ENCODE data around the gene CMTM8. TPM values are rescaled to one million over a fixed set of nuclear protein-coding genes. Genes with fewer than 3 reads are reported as not detected.
"Not testable (repeated sequence)": the region's sequence is repeated elsewhere in the genome, so short reads cannot be mapped to it uniquely, and the experiment has no call there.

Gene CMTM8
- total and polyA plus RNA-seq, 2 of the 8 experiments (the other 6 are each of a cell fraction or from before 2014, with no cell fraction given) = 10.5 to 22.4 TPM

GRCh38 chr3:32387512-32387911 is 149.0 kb downstream of the CMTM8 start (continued):
- TF ChIP-seq TBP (IDR thresholded peaks at IDR 0.05; ENCODE audit: low read depth, low read length) (no peak), CREB1 (IDR thresholded peaks at IDR 0.05) (no peak), PHF8 (conservative IDR thresholded peaks at IDR 0.05; ENCODE audit: low read depth, low read length) (no peak), BCL11A (IDR thresholded peaks at IDR 0.05; ENCODE audit: low read depth in 2 of 2, low read length in 2 of 2) (no peak), RAD21 (IDR thresholded peaks at IDR 0.05 in 1 of 2, conservative IDR thresholded peaks at IDR 0.05 in 1 of 2; ENCODE audit: low read depth in 2 of 2, low read length in 2 of 2) (no peak)
- TF ChIP-seq, protein P1, sequence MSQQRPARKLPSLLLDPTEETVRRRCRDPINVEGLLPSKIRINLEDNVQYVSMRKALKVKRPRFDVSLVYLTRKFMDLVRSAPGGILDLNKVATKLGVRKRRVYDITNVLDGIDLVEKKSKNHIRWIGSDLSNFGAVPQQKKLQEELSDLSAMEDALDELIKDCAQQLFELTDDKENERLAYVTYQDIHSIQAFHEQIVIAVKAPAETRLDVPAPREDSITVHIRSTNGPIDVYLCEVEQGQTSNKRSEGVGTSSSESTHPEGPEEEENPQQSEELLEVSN (IDR thresholded peaks at IDR 0.05) = no peak

- H2BK15ac ChIP-seq (ENCODE audit: low read length); FAIRE-seq; H3K79me1 ChIP-seq (ENCODE audit: low read depth, low read length); H4K8ac ChIP-seq (ENCODE audit: extremely low read depth, insufficient read depth, low read length); H2BK5ac ChIP-seq (ENCODE audit: low read depth, low read length); POLR2A ChIA-PET (ENCODE audit: partially characterized antibody); H3K9ac ChIP-seq (replicated peaks in 1 of 4; ENCODE audit: extremely low read depth in 1 of 4, low read depth in 3 of 4, low read length in 3 of 4); H3K27ac ChIP-seq (ENCODE audit: low read depth, low read length); H3K23ac ChIP-seq (ENCODE audit: insufficient read length); H2BK20ac ChIP-seq (ENCODE audit: low read length); DNase-seq (ENCODE audit: low read depth in 1 of 2, low spot score in 2 of 2); H4K91ac ChIP-seq (replicated peaks; ENCODE audit: insufficient read length, low read length); H2AFZ ChIP-seq (ENCODE audit: low read length); H2AK5ac ChIP-seq (ENCODE audit: low read depth, low read length); H3K4me2 ChIP-seq (ENCODE audit: insufficient read depth in 1 of 2, low read depth in 2 of 2, low read length in 2 of 2); H4K20me1 ChIP-seq (replicated peaks in 1 of 2; ENCODE audit: control insufficient read depth in 1 of 2, insufficient read depth in 2 of 2, low read length in 2 of 2); H3K4ac ChIP-seq (replicated peaks; ENCODE audit: insufficient read length, low read depth, low read length); H4K5ac ChIP-seq (ENCODE audit: insufficient read length, low read depth, low read length); H3K18ac ChIP-seq (ENCODE audit: extremely low read depth, low read length); H3K4me3 ChIP-seq (ENCODE audit: extremely low read depth in 1 of 4, insufficient read depth in 2 of 4, low read depth in 3 of 4, low read length in 4 of 4); H3K14ac ChIP-seq (ENCODE audit: insufficient read length); H2BK120ac ChIP-seq (replicated peaks; ENCODE audit: low read depth, low read length); H3K56ac ChIP-seq (replicated peaks; ENCODE audit: insufficient read length, low read depth, low read length); H2BK12ac ChIP-seq (ENCODE audit: low read depth, low read length); H3K9me3 ChIP-seq (ENCODE audit: insufficient read depth in 2 of 2, low read depth in 1 of 2, low read length in 1 of 2); H3K36me3 ChIP-seq (ENCODE audit: control insufficient read depth in 2 of 4, insufficient read depth in 4 of 4, low read length in 3 of 4); H3K4me1 ChIP-seq (replicated peaks in 1 of 4; ENCODE audit: control insufficient read depth in 3 of 4, insufficient read depth in 4 of 4, low read length in 3 of 4): not testable (repeated sequence)
- Histone ChIP-seq H3K23me2 (ENCODE audit: low read depth, low read length) (peaks cover 11% of the 10 kb centered on the region), H3K79me2 (ENCODE audit: control insufficient read depth in 1 of 2, insufficient read depth in 2 of 2, low read length in 2 of 2) (peaks cover 0 to 23% of the 10 kb centered on the region in 2 experiments; a peak in 2 of 4 replicates), H3K27me3 (replicated peaks in 1 of 4; ENCODE audit: control insufficient read depth in 3 of 4, extremely low read depth in 1 of 4, insufficient read depth in 3 of 4, low read length in 3 of 4) (peaks cover 0 to 13% (median 7%) of the 10 kb centered on the region in 4 experiments; a peak in 4 of 7 replicates)
- CTCF ChIA-PET (ENCODE audit: partially characterized antibody) = interaction anchor here (0.9 to 12.8 kb wide), 4 partner anchors 11 to 33 kb away, joined by 3 to 121 read pairs (median 5); no protein-coding TSS in a partner anchor
- 100% methylated on average over 2 of the region's 2 CpGs; no CpG with 5 or more reads in 1 of the 2 experiments for WGBS, 2 experiments (ENCODE audit: extremely low coverage in 1 of 2, insufficient coverage in 1 of 2, insufficient read length in 1 of 2, insufficient replicate concordance in 2 of 2, low coverage in 1 of 2, low lambda C conversion rate in 2 of 2, missing lambda C conversion rate in 1 of 2)
Measured at GRCh38 chr3:32389577-32389976, 151.1 kb downstream of the CMTM8 start.
